SK-N-MC (cell line): ENCODE data around the gene FSIP1.

Experiments used
- EZH2 ChIP-seq: fragments of 200-600 bp; sonication (generic); IDR thresholded peaks from one replicate; pipeline ENCODE4 v1.6.1; 2017; ENCODE audit warnings: antibody characterized with exemption
- POLR2AphosphoS5 ChIP-seq: IDR thresholded peaks from 2 replicates; pipeline ENCODE4 v1.6.1; 2012; ENCODE audit warnings: mild to moderate bottlenecking, low read depth, low read length, borderline replicate concordance

DNA sequence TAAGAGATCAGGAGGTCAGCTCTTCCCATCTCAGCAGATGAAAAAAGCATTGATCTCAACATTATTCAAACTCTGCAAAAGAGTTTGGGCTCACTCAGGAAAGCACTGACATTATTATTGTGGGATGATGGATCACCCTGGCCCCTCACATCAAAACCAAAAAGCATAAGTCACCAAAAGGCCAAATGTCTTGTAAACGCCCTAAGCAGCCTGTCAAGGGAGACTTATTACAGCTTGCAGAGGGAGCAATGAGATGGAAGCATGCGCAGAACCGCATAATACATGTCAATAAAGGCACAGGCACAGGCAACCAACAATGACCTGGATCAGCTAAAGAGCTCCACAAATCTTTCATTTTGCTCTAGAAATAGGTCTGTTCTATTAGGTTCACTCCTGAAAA, 4.6 kb downstream of the FSIP1 start:
- no peak for TF ChIP-seq EZH2
- TF ChIP-seq POLR2AphosphoS5 = no peak
